AG10803 (cell line): ENCODE data around the gene ALOX5.

Experiments
- DNase-seq: peaks from one replicate; pipeline ENCODE4 v3.0.0; 2010; ENCODE audit warnings: low read depth
- H3K4me3 ChIP-seq: 2 replicates; pipeline ENCODE4 v1.5.1; 2011; ENCODE audit warnings: mild to moderate bottlenecking, low read length, control low read depth
- TF ChIP-seq, protein P1 (sequence below): conservative IDR thresholded peaks from 2 replicates; pipeline ENCODE4 v1.5.1; 2011; ENCODE audit warnings: mild to moderate bottlenecking, low read length, control low read depth, inconsistent platforms

The ALOX5 gene

DNA sequence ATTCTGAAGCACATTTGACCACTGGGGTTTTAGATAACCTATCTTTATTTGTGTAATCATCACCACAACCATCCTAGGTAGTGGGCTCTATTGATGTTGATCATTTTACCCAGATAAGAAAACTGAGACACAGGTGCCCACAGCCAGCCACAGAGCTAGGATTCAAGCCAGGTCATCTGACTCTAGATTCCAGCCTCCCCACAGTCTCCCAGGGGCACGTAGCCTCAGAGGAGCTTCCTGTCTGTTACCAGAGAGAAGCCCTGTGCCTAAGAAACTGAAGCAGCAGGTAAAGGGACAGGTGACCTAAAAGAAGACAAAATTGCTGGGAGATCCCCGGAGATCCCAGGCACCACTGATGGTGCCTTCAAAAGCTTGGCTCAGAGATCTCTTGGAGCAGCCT lies 55.8 kb downstream of the ALOX5 start:
- DNase-seq = no peak
- TF ChIP-seq, protein P1, sequence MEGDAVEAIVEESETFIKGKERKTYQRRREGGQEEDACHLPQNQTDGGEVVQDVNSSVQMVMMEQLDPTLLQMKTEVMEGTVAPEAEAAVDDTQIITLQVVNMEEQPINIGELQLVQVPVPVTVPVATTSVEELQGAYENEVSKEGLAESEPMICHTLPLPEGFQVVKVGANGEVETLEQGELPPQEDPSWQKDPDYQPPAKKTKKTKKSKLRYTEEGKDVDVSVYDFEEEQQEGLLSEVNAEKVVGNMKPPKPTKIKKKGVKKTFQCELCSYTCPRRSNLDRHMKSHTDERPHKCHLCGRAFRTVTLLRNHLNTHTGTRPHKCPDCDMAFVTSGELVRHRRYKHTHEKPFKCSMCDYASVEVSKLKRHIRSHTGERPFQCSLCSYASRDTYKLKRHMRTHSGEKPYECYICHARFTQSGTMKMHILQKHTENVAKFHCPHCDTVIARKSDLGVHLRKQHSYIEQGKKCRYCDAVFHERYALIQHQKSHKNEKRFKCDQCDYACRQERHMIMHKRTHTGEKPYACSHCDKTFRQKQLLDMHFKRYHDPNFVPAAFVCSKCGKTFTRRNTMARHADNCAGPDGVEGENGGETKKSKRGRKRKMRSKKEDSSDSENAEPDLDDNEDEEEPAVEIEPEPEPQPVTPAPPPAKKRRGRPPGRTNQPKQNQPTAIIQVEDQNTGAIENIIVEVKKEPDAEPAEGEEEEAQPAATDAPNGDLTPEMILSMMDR = no peak
- no peak overlapping the region for H3K4me3 ChIP-seq

GRCh38 chr10:45432113-45432512 lies 58.1 kb downstream of the ALOX5 start:
- TF ChIP-seq, protein P1 = no peak
- no peak overlapping the region for H3K4me3 ChIP-seq
- no peak for DNase-seq

GRCh38 chr10:45432700-45433472 lies 58.9 kb downstream of the ALOX5 start:
- DNase-seq = no peak
- no peak overlapping the region for H3K4me3 ChIP-seq
- TF ChIP-seq, protein P1 = no peak

- no peak overlapping the region for H3K4me3 ChIP-seq
- DNase-seq = no peak
- TF ChIP-seq, protein P1 = no peak
Measured at GRCh38 chr10:45433716-45434469, 59.9 kb downstream of the ALOX5 start.

DNA sequence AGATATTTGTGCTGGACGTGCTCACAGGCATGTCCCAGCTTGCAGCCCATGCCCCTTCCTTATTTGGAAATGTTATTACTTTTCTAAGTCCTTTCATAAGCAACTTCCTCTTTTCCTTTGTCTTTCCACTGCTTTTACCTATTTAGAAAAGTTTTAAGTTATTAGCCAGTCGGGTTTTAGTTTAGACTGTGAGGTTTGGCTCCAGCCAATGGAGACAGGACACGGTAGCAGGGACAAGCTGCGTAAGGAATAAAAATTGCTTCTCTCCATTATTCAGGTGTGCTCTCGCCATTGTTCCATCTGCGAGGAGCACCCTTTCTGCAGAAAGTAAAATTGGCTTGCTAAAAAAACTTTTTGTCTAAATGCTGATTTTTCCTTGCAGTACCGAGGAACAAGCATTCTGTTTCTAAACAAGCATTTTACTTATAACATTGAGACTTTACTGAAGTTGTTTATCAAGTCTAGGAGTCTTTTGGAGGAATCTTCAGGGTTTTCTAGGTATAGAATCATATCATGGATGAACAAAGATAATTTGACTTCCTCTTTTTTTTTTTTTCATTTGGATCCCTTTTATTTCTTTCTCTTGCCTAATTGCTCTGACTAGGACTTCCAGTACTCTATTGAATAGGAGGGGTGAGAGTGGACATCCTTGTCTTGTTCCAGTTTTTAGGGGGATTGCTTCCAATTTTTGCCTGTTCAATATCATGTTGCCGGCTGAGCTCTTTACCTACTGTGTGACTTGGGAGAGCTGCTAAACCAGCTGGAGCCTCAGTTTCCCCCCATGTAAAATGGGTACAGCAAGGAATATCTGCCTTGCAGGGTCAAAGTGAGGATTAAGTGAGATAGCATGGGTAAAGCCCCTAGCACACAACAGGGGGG lies 63.8 kb downstream of the ALOX5 start:
- TF ChIP-seq, protein P1 = no peak
- no peak overlapping the region for H3K4me3 ChIP-seq
- DNase-seq = no peak

- H3K4me3 ChIP-seq = no peak overlapping the region
- TF ChIP-seq, protein P1 = no peak
- DNase-seq = no peak
Measured at GRCh38 chr10:45438466-45439090, 64.6 kb downstream of the ALOX5 start.
